Activated CD8-positive, alpha-beta memory T cell treated with anti-CD3 and anti-CD28 coated beads, Interleukin-2, amount 50 U/mL, for 1 hour (primary cell): ENCODE measurements around the gene ADAMTS8.

Source experiments
- DNase-seq: peaks from one replicate; pipeline ENCODE4 v3.0.0-alpha.2; 2020; ENCODE audit errors: extremely low read depth

ADAMTS8 gene

DNA sequence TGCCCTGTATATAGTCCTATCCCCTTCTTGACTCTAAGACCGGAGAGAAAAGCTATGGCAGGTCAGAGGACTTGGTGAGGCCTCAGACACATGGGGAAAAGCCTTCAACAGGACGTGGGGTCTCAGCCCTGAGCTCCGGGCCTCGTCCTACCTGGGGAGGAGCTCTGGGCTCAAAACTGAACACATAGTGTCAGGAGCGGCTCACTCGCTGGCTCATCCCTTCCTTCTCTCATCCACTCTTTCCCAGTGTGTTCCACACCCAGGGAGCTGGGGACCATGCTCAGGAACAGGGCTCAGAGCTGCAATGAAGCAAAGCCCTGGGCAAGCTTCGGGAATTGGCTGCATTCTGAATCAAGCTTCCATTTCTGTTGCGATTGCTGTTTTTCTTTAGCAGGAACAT lies 34.5 kb upstream of the ADAMTS8 start:
- no peak for DNase-seq

DNA sequence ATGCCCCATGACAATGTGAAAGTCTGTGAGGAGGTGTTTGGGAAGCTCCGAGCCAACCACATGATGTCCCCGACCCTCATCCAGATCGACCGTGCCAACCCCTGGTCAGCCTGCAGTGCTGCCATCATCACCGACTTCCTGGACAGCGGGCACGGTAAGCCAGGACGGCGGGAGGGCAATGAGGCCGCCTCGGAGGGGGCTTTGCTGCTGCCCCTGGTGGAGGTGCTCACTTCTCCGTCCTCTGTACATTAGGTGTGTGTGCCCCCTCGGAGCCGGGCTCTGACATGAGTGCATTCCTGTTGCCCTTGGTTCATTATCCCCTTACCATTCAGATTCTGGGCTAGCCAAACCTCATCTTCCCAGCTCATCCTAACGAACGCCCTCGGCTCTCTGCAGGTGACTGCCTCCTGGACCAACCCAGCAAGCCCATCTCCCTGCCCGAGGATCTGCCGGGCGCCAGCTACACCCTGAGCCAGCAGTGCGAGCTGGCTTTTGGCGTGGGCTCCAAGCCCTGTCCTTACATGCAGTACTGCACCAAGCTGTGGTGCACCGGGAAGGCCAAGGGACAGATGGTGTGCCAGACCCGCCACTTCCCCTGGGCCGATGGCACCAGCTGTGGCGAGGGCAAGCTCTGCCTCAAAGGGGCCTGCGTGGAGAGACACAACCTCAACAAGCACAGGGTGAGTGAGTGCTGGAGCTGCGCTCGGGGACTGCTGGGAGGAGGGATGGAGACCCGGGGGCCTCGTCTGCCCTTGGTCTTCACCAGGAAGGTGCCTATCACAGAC lies 33.9 kb upstream of the ADAMTS8 start:
- no peak for DNase-seq

DNA sequence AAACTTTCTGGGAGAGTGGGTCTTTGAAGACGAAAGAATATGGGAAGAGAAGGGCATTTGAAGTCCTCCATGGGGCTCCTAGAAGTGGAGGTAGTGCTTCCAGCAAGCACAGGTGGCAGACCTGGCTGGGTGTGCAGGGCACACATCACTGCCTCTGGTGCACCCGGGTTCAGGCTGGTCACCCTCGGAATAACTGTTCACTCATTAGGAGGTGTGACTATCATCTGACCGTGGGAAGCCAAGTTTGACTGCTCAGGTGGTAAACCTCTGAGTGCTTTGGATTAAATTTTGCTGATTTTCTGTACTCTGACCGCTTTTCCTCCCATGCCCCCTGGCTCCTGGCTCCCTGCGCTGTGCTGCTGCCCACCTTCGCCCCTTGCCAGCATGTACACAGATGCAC lies 31.1 kb upstream of the ADAMTS8 start:
- DNase-seq: no peak

DNA sequence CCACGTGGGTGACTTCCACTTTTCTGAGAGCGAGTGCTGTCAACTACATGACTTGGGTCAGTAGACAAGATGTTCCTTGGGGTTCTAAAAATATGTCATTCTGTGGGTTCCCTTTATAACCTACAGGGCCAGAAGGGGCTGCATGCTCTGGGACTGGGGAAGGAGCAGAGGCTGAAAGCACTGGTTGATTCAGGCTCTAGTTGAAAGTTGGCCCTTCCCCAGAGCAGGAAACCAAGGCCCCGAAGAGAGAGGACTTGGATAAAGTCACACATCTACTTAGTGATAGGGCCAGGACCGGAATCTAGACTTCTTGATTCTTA lies 30.0 kb upstream of the ADAMTS8 start:
- DNase-seq: no peak

DNA sequence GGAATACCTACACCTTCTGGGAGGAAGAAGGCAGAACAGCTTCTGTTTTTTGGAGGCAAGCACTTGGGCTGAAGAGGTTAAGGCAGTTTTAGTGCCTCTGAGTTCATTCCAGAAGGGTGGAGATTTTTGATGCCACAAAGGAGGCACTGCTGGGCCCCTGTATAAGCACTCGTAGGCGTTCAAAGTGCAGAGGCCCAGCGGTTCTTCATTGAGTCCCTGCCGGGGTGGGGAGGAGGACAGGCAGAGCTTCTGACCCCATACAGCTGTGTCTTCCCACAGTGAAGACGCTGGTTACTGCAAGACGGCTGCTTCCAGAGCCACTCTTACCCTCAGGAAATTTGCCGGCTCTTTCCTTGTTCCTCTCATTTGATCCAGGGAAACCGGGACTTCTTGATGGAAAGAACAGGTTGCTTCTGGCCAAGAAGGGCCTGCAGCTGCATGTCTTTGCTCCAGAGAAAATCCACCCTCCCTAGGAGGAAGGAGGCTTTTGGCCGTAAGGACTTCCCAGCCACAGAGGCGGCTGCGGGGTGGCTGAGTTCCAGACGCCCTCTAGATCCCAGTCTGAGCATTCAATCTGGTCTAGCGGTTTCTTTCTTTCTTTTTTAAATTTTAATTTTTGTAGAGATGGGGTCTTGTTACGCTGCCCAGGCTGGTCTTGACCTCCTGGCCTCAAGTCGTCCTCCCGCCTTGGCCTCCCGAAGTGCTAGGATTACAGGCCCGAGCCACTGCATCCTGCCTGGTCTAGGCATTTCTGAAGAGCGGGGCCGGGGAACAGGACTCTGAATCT lies 29.4 kb upstream of the ADAMTS8 start:
- DNase-seq: no peak

DNA sequence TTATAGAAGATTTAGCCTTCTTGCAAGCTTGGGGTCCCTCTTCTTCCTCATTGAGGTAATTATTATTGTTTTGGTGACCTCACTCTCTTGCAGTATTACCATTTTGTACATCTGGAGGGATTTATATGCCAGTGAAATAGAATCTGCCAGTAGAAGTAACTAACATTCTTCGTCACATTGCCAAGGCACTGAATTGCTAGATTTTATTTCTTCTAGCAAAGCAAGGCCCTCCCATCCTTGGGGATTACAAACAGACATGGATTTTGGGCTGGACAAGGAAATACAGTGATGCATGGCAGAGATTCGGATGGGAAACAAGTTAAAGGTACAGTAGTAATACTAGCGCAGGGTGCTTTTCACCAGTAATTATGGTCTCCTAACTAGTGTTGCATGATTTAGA lies 27.9 kb upstream of the ADAMTS8 start:
- DNase-seq: no peak

DNA sequence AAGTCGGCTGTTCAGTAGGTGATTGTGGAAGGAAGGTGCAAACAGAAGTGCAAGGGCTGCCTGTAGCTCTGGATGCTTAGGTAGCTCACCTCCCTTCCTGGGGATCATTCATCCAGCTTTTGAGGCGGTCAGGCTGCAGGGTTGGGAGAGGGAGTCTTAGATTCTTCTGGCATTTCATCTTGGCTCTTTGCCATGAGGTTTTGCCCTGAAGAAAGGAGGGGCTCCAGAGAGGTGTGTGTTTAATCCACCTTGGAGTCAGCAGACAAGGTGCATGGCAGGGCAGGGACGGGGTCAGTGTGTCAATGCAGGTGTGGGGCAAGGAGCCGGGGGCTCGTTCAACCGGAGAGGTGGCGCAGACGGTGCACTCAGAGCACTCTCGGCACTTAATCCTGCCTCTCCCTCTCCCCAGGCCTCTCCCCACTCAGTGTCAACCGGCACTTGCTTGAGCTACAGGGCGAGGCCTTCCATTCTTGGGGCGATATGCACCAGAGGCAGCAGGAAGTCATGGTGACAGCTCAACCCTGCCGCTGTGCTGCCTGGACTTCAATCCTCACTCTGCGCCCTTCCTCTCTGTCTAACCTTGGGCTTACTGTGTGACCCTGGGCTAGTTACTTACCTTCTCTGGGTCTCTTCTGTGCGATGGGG lies 27.2 kb upstream of the ADAMTS8 start:
- DNase-seq: no peak

DNA sequence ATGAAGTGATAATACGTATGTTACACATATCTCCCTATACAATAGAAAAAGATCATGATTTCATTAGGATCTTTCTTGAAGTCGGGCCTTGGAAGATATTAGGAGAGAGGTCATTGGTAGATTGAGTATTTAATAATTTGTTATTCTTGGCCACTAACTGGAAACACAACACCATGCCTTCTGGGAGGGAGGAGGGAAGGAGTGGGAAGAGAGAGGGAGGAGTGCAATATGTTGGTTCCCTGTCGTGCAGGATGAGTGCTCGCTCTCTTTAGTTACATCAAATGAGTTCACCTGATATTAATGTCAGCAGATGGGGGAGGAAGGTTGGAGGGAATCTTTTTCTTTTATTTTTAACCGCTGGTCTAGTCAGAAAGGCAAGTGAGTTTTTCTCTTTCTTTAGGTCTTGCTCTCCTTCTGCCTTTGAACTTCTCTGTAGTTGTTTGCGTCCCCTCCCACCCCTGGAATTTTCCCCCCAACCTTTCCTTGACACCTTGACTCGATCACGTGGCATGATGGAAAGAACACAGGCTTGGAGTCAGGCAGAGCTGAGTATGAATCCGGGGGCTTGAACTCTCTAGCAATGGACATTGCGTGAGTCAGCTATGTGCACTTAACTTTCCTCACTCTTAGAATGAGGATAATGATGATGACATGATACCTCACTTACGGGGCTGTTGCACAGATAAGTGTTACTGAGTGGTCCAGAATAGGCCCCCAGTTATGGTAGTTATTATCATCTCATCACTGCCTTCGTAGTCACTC lies 26.3 kb upstream of the ADAMTS8 start:
- DNase-seq: no peak

DNA sequence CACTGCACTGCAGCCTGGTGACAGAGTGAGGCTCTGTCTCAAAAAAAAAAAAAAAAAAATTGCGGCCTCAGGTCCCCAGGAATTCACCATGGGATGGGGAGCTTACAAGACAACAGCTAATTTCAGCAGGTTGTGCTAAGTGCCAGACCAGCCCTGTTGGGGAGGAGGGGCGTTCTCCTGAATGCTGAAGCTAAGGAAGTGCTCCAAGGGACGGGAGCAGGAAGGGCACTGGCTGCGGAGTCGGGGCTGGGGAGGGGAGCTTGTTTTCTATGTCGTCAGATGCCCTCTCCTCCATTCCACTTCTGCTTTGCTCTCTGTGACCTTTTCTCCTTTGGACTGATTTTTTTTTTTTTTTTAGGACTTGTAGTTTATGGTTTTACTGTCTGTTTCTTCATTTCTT lies 24.5 kb upstream of the ADAMTS8 start:
- no peak for DNase-seq

DNA sequence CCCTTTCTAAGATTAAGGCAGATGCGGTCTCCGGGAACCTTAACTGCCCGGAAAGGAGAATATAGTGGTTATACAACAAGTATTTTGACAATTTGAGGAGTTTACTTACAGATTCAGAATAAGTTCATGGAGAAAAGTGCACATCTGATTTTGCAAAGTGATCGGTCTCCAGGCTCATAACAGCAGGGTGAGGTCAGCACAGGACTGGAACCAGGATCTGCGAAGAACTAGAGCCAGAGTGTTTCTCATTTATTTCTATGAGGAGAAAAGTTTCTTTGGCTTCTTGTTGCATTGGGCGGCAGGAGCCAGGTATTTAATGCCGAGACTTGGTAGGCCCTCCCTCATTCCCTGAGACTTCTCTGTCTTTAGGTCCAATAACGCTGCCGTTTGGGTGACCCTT lies 23.8 kb upstream of the ADAMTS8 start:
- DNase-seq: no peak

DNA sequence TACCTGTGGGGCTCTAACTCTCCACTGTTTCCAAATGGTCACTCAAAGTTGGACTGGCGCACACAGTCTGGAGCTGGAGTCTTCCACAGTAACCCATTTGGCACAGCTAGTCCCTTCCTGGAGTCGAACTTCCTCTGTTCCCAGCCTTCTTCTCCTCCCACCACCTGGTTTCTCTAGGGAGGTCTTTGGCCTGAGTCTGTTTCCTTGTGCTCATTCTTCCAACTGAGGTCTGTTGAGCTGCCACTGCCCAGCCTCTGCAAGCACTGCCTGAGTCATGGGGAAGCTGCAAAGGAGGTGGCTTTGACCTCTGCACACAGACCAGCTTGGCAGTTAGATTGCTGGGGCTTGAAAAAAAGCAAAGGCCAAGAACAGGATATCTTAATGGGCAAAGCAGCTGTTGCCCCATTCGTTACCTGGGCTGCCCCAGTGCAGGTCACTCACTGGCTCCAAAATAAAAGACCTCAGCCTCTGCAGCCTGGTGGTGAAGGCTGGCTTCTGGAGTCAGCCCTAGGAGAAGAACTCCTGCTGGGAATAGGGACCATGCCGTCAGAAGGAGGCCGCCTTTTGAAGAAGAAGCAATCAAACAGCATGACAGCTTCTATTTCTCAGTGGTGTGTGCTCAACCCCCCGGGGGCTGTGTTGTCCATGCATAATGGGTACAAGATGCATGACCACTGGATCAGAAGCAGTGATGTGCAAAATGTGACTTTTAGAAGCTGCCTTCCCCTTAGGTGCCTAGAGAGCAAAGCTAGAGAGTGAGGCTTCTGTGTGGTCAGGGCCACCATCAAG lies 23.0 kb upstream of the ADAMTS8 start:
- DNase-seq: no peak

DNA sequence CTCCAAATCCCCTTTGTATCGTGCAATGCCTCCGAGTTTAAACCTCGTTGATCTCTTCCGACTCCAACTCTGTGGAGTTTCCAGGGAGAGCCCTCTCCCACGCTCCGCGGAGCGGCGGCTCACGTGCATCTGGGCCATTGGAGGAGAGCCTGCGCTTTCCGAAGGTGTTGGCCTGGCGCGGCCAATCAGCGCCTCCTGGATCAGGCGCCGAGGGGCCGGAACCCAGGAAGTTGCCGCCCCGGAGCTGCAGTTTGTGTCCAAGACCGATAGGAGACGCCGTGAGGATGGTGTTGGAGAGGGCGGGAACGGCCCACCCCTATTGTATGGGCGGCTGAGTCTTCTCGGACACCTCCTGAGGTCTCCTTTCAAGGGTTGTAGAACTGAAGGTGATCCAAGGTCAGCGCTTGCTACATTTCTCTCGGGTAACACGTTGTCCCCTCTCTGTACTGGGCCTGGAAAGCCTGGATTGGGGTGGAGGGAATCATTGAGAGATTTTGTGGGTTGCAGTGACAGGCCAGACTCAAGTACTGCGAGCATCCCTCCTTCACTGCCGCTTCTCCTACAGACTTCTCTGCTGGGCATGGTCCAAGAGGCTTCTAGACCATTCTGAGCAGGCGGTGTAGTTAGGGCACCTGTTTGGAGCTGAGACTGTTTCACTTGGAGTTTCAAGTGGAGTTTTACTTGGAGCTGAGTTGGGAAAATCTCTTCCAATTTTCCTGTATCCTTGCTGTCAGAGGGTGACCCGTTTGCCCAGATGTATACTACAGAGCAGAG lies 21.8 kb upstream of the ADAMTS8 start:
- no peak for DNase-seq

DNA sequence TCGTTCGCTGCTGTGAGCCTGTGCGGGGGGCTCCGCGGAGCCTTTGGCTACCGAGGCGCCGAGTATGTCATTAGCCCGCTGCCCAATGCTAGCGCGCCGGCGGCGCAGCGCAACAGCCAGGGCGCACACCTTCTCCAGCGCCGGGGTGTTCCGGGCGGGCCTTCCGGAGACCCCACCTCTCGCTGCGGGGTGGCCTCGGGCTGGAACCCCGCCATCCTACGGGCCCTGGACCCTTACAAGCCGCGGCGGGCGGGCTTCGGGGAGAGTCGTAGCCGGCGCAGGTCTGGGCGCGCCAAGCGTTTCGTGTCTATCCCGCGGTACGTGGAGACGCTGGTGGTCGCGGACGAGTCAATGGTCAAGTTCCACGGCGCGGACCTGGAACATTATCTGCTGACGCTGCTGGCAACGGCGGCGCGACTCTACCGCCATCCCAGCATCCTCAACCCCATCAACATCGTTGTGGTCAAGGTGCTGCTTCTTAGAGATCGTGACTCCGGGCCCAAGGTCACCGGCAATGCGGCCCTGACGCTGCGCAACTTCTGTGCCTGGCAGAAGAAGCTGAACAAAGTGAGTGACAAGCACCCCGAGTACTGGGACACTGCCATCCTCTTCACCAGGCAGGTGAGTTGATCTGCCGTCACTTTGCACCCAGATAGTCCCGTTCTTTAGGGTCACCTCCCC lies 21.0 kb upstream of the ADAMTS8 start:
- no peak for DNase-seq

DNA sequence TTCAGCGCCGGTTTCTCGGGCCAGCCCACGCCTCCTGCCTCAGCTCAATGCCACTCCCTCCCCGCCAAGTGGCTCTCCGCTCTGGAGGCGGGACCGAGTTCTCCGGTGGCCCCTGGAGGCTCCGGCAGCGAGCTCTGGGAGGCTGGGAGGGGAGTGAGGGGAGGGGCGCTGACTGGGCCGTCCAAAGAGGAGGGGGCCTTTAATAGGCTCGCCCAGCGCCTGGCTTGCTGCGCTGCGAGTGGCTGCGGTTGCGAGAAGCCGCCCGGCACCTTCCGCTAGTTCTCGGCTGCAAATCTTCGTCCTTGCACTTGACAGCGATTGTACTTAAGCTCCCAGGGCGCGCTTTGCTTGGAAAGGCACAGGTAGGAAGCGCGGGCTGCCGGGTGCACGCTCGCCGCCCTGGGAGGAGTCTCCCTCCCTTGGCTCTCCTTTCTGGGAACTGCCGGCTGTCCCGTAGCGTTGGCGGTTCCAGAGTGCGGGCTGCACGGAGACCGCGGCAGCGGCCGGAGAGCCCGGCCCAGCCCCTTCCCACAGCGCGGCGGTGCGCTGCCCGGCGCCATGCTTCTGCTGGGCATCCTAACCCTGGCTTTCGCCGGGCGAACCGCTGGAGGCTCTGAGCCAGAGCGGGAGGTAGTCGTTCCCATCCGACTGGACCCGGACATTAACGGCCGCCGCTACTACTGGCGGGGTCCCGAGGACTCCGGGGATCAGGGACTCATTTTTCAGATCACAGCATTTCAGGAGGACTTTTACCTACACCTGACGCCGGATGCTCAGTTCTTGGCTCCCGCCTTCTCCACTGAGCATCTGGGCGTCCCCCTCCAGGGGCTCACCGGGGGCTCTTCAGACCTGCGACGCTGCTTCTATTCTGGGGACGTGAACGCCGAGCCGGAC lies 20.3 kb upstream of the ADAMTS8 start, which contains the start of gene ADAMTS15:
ADAMTS15 (plus strand) TSS at position 230 of the 894 bp plus-strand sequence; CDS start at position 559, 329 bp downstream.
- DNase-seq: no peak

DNA sequence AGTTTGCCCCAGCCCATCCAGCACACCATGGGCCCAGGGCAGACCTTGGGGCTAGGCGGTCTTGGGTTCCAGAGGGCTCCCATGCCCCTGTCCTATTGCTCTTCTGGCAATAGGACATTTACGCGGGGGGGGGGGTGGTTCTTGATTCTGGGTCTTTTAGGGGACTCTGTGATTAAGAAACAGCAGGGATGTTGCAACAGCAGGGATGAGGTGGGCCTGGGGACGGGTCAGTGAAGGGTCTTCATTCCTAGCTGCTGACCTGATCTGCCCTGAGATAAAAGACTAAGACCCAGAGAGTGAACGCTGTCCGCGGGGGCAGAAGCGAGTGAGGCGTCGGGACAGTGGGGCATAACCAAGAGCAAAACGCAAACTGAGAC lies 19.6 kb upstream of the ADAMTS8 start:
- no peak for DNase-seq

DNA sequence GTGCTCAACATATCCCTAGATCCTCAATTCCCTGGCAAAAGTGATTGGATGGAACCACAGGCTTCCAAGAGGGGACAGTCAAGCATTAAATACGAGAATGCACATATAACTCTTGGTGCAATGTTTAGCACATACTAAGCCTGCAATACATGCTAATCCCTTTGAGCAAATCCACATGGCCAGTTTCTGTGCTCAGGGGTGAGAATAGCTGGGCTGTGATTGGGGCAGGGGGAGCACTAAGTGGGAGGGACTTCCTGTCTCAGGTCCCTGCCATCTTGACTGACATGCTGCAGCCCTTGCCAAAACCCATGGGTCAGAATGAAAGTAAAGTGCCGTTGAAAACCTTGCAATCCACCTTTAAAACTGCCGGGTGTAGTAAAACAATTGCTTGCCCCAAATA lies 17.4 kb upstream of the ADAMTS8 start:
- DNase-seq: no peak

DNA sequence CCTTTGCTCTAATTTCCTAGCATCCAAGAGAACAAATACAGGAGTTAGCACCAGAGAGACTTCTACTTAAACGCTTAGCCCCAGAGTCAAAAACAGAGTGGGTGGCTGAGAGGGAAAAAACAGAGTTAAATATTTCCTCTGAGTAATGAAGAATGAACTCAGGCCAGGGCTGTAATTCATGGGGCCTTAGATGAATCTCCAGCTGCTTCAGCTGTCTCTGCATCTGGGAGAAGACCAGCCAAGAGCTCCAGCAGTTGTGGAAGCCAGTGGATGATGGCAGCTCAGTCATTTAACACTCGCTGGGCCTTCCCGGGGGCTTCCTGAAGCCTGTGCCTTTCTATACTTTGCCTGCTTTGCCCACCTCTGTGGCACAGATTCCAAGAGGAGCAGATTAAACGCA lies 14.3 kb upstream of the ADAMTS8 start:
- DNase-seq: no peak

DNA sequence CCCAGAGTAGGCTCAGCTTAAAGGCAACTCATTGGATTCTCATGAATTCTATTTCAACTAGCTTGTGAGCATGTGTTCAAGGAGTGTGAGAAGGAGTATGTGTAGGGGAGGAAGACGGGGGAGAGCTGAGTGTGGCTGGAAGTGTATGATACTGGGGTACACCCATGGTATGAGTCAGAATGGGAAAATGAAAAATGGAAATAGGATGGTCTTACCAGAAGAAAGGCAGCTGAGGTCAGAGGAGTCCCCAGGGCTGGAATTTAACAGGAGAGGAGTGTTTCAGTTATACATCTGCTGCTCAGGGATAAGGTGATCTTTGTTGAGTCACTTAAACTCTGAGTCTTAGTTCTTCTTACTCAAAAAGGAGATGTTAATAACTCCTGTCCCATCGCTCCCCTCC lies 13.3 kb upstream of the ADAMTS8 start:
- no peak for DNase-seq

DNA sequence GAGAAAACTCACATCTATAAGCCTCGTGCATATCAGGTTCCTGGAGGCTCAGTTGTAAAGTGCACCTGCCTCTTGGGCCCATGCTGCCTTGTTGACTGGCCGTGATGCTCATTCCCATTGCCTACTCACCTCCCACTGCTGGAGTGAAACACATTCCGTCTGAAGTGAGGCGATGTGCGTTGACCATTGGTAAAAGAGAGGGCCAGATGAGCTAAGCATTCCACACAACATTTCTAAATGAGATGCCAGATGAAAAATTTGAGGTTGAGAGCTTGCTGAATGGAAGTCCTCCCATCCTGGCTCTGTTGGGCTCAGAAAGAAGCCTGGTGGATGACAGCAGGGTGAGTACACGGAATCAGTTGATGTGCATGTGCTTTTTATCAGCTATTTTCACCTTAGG lies 11.5 kb upstream of the ADAMTS8 start:
- no peak for DNase-seq
